ENCODE results near the gene BTBD10. TPM values are rescaled to one million over a fixed set of nuclear protein-coding genes. Genes with fewer than 3 reads are reported as not detected.
A peak's percentile ranks its signal among the peaks of the same experiment; 100 is the strongest.

The BTBD10 gene
- total RNA-seq, 1 donor from 2014 or later = 24.7 TPM

- TF ChIP-seq, protein P1, sequence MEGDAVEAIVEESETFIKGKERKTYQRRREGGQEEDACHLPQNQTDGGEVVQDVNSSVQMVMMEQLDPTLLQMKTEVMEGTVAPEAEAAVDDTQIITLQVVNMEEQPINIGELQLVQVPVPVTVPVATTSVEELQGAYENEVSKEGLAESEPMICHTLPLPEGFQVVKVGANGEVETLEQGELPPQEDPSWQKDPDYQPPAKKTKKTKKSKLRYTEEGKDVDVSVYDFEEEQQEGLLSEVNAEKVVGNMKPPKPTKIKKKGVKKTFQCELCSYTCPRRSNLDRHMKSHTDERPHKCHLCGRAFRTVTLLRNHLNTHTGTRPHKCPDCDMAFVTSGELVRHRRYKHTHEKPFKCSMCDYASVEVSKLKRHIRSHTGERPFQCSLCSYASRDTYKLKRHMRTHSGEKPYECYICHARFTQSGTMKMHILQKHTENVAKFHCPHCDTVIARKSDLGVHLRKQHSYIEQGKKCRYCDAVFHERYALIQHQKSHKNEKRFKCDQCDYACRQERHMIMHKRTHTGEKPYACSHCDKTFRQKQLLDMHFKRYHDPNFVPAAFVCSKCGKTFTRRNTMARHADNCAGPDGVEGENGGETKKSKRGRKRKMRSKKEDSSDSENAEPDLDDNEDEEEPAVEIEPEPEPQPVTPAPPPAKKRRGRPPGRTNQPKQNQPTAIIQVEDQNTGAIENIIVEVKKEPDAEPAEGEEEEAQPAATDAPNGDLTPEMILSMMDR (conservative IDR thresholded peaks at IDR 0.05) = no peak
- no peak for DNase-seq (ENCODE audit: extremely low spot score, unreplicated experiment)
- H3K27me3 Mint-ChIP-seq = no peaks in the 10 kb centered on the region
- H3K9me3 Mint-ChIP-seq = no peaks in the 10 kb centered on the region
- peak overlapping the region; percentile 97 for H3K4me3 Mint-ChIP-seq
- peaks cover 9% of the 10 kb centered on the region for H3K36me3 Mint-ChIP-seq
- peak overlapping the region; percentile 97 for H3K27ac Mint-ChIP-seq
- peaks cover 22% of the 10 kb centered on the region for H3K4me1 Mint-ChIP-seq (ENCODE audit: unreplicated experiment)
These were observed 1.7 kb downstream of the BTBD10 start for GRCh38 chr11:13461291-13461690.

GRCh38 chr11:13450832-13451397 lies 12.1 kb downstream of the BTBD10 start:
- no peaks in the 10 kb centered on the region for H3K9me3 Mint-ChIP-seq
- H3K27me3 Mint-ChIP-seq = no peaks in the 10 kb centered on the region
- TF ChIP-seq, protein P1 (conservative IDR thresholded peaks at IDR 0.05) = no peak
- H3K36me3 Mint-ChIP-seq = no peaks in the 10 kb centered on the region
- no peak overlapping the region for H3K27ac Mint-ChIP-seq
- H3K4me1 Mint-ChIP-seq (ENCODE audit: unreplicated experiment) = no peaks in the 10 kb centered on the region
- no peak overlapping the region for H3K4me3 Mint-ChIP-seq
- DNase-seq (ENCODE audit: extremely low spot score, unreplicated experiment) = no peak

- Mint-ChIP-seq H3K9me3 (no peaks in the 10 kb centered on the region), H3K27ac (no peak overlapping the region), H3K36me3 (no peaks in the 10 kb centered on the region), H3K4me3 (no peak overlapping the region), H3K27me3 (no peaks in the 10 kb centered on the region), H3K4me1 (ENCODE audit: unreplicated experiment) (no peaks in the 10 kb centered on the region)
- TF ChIP-seq, protein P1 (conservative IDR thresholded peaks at IDR 0.05) = no peak
- DNase-seq (ENCODE audit: extremely low spot score, unreplicated experiment) = no peak
These were observed 13.5 kb downstream of the BTBD10 start for GRCh38 chr11:13449522-13449921.

DNA sequence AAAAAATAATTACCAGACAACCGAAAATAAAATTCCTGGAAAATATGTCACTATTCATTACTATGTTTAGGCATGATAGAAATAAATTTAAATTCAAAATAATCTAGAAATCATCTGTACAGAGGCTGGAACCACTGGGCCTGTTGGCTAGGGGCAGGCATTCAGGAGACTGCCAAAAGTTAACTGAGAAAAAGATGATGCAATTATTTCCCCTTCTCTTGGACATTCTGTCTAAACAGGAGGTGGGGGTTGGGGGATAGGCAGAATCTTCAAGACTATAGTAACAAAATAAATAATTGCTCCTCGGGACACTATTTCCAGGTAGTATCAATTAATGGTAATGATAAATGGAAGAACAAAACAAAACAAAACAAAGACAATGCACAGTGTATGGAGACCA lies 14.1 kb downstream of the BTBD10 start:
- no peaks in the 10 kb centered on the region for H3K4me1 Mint-ChIP-seq (ENCODE audit: unreplicated experiment)
- no peak overlapping the region for H3K27ac Mint-ChIP-seq
- no peaks in the 10 kb centered on the region for H3K27me3 Mint-ChIP-seq
- DNase-seq (ENCODE audit: extremely low spot score, unreplicated experiment) = no peak
- TF ChIP-seq, protein P1 (conservative IDR thresholded peaks at IDR 0.05) = no peak
- H3K36me3 Mint-ChIP-seq = no peaks in the 10 kb centered on the region
- H3K4me3 Mint-ChIP-seq = no peak overlapping the region
- no peaks in the 10 kb centered on the region for H3K9me3 Mint-ChIP-seq

DNA sequence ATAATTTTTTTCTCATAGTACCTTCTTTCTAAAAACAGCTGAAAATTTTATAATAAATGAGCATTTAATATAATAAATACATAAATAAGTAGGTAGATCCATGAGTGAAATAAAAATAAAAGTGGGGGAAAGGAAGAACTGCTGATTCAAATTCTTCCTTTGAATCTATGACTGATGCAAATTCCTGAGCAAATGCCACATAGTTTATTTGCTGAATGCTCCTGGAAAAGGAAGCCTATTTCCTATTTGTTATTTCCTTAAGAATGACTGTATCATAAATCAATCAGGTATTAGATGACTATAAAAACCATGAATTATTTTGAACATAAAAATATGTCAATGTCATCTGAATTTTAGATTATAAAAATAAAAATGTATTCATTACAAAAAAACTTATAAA lies 16.6 kb downstream of the BTBD10 start:
- no peak for DNase-seq (ENCODE audit: extremely low spot score, unreplicated experiment)
- H3K36me3 Mint-ChIP-seq = no peaks in the 10 kb centered on the region

More for the DNA sequence above, 16.6 kb downstream of the BTBD10 start:
- TF ChIP-seq, protein P1 (conservative IDR thresholded peaks at IDR 0.05) = no peak
- no peaks in the 10 kb centered on the region for H3K4me1 Mint-ChIP-seq (ENCODE audit: unreplicated experiment)
- H3K9me3 Mint-ChIP-seq = no peaks in the 10 kb centered on the region
- H3K4me3 Mint-ChIP-seq = no peak overlapping the region
- H3K27ac Mint-ChIP-seq = no peak overlapping the region
- no peaks in the 10 kb centered on the region for H3K27me3 Mint-ChIP-seq
